Stimulated activated CD4-positive, alpha-beta T cell treated with anti-CD3 and anti-CD28 coated beads, TNF-alpha, amount 100 ng/mL, for 1 hour (primary cell): ENCODE results near the gene LRRC8D.
"Not testable (repeated sequence)": the region's sequence is repeated elsewhere in the genome, so short reads cannot be mapped to it uniquely, and the experiment has no call there.

Experiments
- DNase-seq, 3 donors: peaks; one replicate each; pipeline ENCODE4 v3.0.0-alpha.2; 2020; ENCODE audit warnings: low read depth in 3 of 3, low spot score in 1 of 3

LRRC8D gene

GRCh38 chr1:89820422-89821321 lies at the start of gene LRRC8D:
Gene LRRC8D, plus strand, starts transcription at chr1:89821032. Its CDS starts 112,037 bp downstream, at chr1:89933069.
- DNase-seq: peak in 2 of 3 donors; percentile 24 to 47

GRCh38 chr1:89771991-89772560 lies 48.8 kb upstream of the LRRC8D start:
- no peak for DNase-seq

- DNase-seq: not testable (repeated sequence)
Measured at GRCh38 chr1:89776104-89776503, 44.7 kb upstream of the LRRC8D start.

GRCh38 chr1:89777271-89777670 lies 43.6 kb upstream of the LRRC8D start:
- not testable (repeated sequence) for DNase-seq

- DNase-seq: no peak
Measured at GRCh38 chr1:89779151-89779940, 41.5 kb upstream of the LRRC8D start.

- DNase-seq: no peak
Measured at GRCh38 chr1:89780721-89781120, 40.1 kb upstream of the LRRC8D start.

- DNase-seq: peak; percentile 17 to 73 (median 31)
Measured at GRCh38 chr1:89781494-89782126, 39.2 kb upstream of the LRRC8D start.

GRCh38 chr1:89786628-89787214 lies 34.1 kb upstream of the LRRC8D start:
- no peak for DNase-seq

GRCh38 chr1:89790592-89790991 lies 30.2 kb upstream of the LRRC8D start:
- DNase-seq: no peak

- DNase-seq: no peak
Measured at GRCh38 chr1:89791064-89791726, 29.6 kb upstream of the LRRC8D start.

GRCh38 chr1:89794406-89794805 lies 26.4 kb upstream of the LRRC8D start:
- DNase-seq: no peak

- DNase-seq: not testable (repeated sequence)
Measured at GRCh38 chr1:89795571-89795970, 25.3 kb upstream of the LRRC8D start.

GRCh38 chr1:89797876-89798275 lies 23.0 kb upstream of the LRRC8D start:
- DNase-seq: not testable (repeated sequence)

- DNase-seq: no peak
Measured at GRCh38 chr1:89799495-89799894, 21.3 kb upstream of the LRRC8D start.

GRCh38 chr1:89800022-89800655 lies 20.7 kb upstream of the LRRC8D start:
- no peak for DNase-seq

GRCh38 chr1:89800718-89801117 lies 20.1 kb upstream of the LRRC8D start:
- no peak for DNase-seq

- DNase-seq: no peak
Measured at GRCh38 chr1:89802051-89802450, 18.8 kb upstream of the LRRC8D start.

- DNase-seq: no peak
Measured at GRCh38 chr1:89802841-89803240, 18.0 kb upstream of the LRRC8D start.

- peak; percentile 53 to 75 (median 68) for DNase-seq
Measured at GRCh38 chr1:89804642-89805237, 16.1 kb upstream of the LRRC8D start.
